HepG2 (cell line): Measurements from ENCODE around the gene CHRNA5. TPM values are rescaled to one million over a fixed set of nuclear protein-coding genes. Genes with fewer than 3 reads are reported as not detected.

Experiments
- ATAC-seq: fragments of 200-7000 bp; cut with Tn5 transposase; 3 replicates; pipeline ENCODE4 v1.9.1; 2020; ENCODE audit warnings: mild to moderate bottlenecking, moderate library complexity
- BruUV-seq: library from RNA; stranded (reverse); fragments of 400-500 nt; replicated peaks from 2 replicates; lab custom pipeline; 2021; lab: Mats Ljungman, UMichigan
- CTCF ChIA-PET: fragments of 300-600 bp; formaldehyde crosslinking; extraction: SDS; loops from one replicate; lab custom pipeline; 2021; ENCODE audit warnings: low total read pairs, inconsistent platforms, low intra/inter-chr PET ratio; lab: Yijun Ruan, JAX
- POLR2A ChIA-PET: fragments of 350-600 bp; sonication (Branson Sonifier 250); formaldehyde crosslinking; loops from one replicate; lab custom pipeline; 2020; ENCODE audit warnings: antibody characterized with exemption, inconsistent platforms; lab: Yijun Ruan, JAX
- DNase-seq: peaks from one replicate; pipeline ENCODE4 v3.0.0-alpha.2; 2015; ENCODE audit warnings: low spot score
- FAIRE-seq: peaks from 3 replicates; lab custom pipeline; 2011; peaks lifted over from hg19 to GRCh38; lab: Jason Lieb, UNC
- H2AFZ ChIP-seq: one replicate; pipeline ENCODE4 v1.6.1; 2011; ENCODE audit warnings: low read length, inconsistent platforms
- H3K27ac ChIP-seq: fragments of 300-600 bp; 3 replicates; pipeline ENCODE4 v1.8.0; 2011; ENCODE audit warnings: mixed run types, mild to moderate bottlenecking, mixed read lengths, low read length, inconsistent platforms; ENCODE audit not compliant: insufficient read depth; ENCODE audit errors: extremely low read length
- H3K27me3 ChIP-seq, 2 experiments: fragments of 200-600 bp in 1 of 2; 2 replicates in 1 of 2; 3 replicates in 1 of 2; pipeline versions ENCODE4 v1.6.0 to v1.8.0; 2011; ENCODE audit warnings: low read length in 2 of 2, mild to moderate bottlenecking in 2 of 2, moderate library complexity in 2 of 2, inconsistent platforms in 1 of 2; ENCODE audit not compliant: insufficient read depth in 2 of 2, control insufficient read depth in 1 of 2
- H3K36me3 ChIP-seq, 2 experiments: fragments of 200-600 bp in 1 of 2; replicated peaks in 1 of 2; 2 replicates in 1 of 2; 3 replicates in 1 of 2; pipeline versions ENCODE4 v1.5.1 to v1.8.0; 2011; ENCODE audit warnings: low read length in 2 of 2, inconsistent platforms in 1 of 2; ENCODE audit not compliant: insufficient read depth in 2 of 2, control insufficient read depth in 1 of 2
- H3K4me1 ChIP-seq: 2 replicates; pipeline ENCODE4 v1.5.1; 2012; ENCODE audit warnings: low read length, inconsistent platforms; ENCODE audit not compliant: insufficient read depth
- H3K4me2 ChIP-seq: 2 replicates; pipeline ENCODE4 v1.6.0; 2011; ENCODE audit warnings: low read depth, low read length, inconsistent platforms
- H3K4me3 ChIP-seq, 3 experiments: fragments of 200-600 bp in 1 of 3; sonication (generic), shearing (Covaris generic) in 1 of 3; replicated peaks in 1 of 3; 2 replicates each; pipeline ENCODE4 v1.5.1; 2011 to 2016; ENCODE audit warnings: low read length in 3 of 3, inconsistent platforms in 2 of 3, low read depth in 2 of 3, mild to moderate bottlenecking in 2 of 3, control low read depth in 1 of 3, mixed read lengths in 1 of 3; ENCODE audit not compliant: insufficient read depth in 1 of 3
- H3K79me2 ChIP-seq: one replicate; pipeline ENCODE4 v1.6.1; 2011; ENCODE audit warnings: low read length, inconsistent platforms; ENCODE audit not compliant: insufficient read depth
- H3K9ac ChIP-seq: 2 replicates; pipeline ENCODE4 v1.6.0; 2011; ENCODE audit warnings: mild to moderate bottlenecking, low read depth, low read length, inconsistent platforms; ENCODE audit not compliant: insufficient read depth
- H3K9me3 ChIP-seq: 2 replicates; pipeline ENCODE4 v1.5.1; 2012; ENCODE audit warnings: mild to moderate bottlenecking, low read length
- H4K20me1 ChIP-seq: 2 replicates; pipeline ENCODE4 v1.6.0; 2011; ENCODE audit warnings: inconsistent platforms, mild to moderate bottlenecking, low read length, moderate library complexity; ENCODE audit not compliant: insufficient read depth
- MAFK ChIP-seq, 2 experiments: IDR thresholded peaks in 1 of 2; conservative IDR thresholded peaks in 1 of 2; 2 replicates each; pipeline ENCODE4 v1.6.1; 2011; ENCODE audit warnings: improper control_type of control experiment in 2 of 2, low read length in 2 of 2
- MBNL3 ChIP-seq: fragments of 250-450 bp; sonication (Bioruptor Pico); conservative IDR thresholded peaks from 2 replicates; pipeline ENCODE4 v1.8.0; 2022; ENCODE audit warnings: mild to moderate bottlenecking, inconsistent platforms
- PHF5A ChIP-seq: IDR thresholded peaks from one replicate; pipeline ENCODE4 v1.6.1; 2018; ENCODE audit warnings: low read depth, missing genetic modification reagents; ENCODE audit not compliant: unreplicated experiment
- POLR2AphosphoS2 ChIP-seq: IDR thresholded peaks from 2 replicates; pipeline ENCODE4 v1.6.1; 2011; ENCODE audit warnings: low read depth, low read length, improper control_type of control experiment
- SALL2 ChIP-seq: sonication (generic); formaldehyde crosslinking; IDR thresholded peaks from 2 replicates; pipeline ENCODE4 v1.8.1; 2023; ENCODE audit warnings: mild to moderate bottlenecking, missing genetic modification reagents, inconsistent platforms
- TMF1 ChIP-seq: sonication (generic); formaldehyde crosslinking; IDR thresholded peaks from 2 replicates; pipeline ENCODE4 v1.8.1; 2022; ENCODE audit warnings: low read depth, missing genetic modification reagents
- YEATS4 ChIP-seq: sonication (generic); formaldehyde crosslinking; IDR thresholded peaks from 2 replicates; pipeline ENCODE4 v1.4.0; 2020; ENCODE audit warnings: missing genetic modification reagents, borderline replicate concordance
- ZKSCAN5 ChIP-seq: sonication (generic); formaldehyde crosslinking; IDR thresholded peaks from 2 replicates; pipeline ENCODE4 v1.5.1; 2020; ENCODE audit warnings: mild to moderate bottlenecking, missing genetic modification reagents
- WGBS: methylation state at CpG from one replicate; pipeline ENCODE4 v1.1.6; 2017; ENCODE audit warnings: low lambda C conversion rate; 5-methylcytosine and 5-hydroxymethylcytosine counted together
- in situ Hi-C: cut with HindIII; loops from 2 replicates; pipeline ENCODE4 v1.10.0; 2017; ENCODE audit warnings: low pct_unique_long_range_greater_than_20kb; ENCODE audit not compliant: extremely low pct_ligation_motif_present
- intact Hi-C: fragments of 100-400 bp; cut with micrococcal nuclease; formaldehyde crosslinking; loops from one replicate; pipeline ENCODE4 v1.10.0; 2022; ENCODE audit not compliant: unreplicated experiment
- polyA plus RNA-seq, 8 experiments: library from polyadenylated mRNA; depleted of rRNA in 3 of 8; stranded (reverse) in 7 of 8; unstranded in 1 of 8; fragments of >200 nt; fragmentation: Illumina TruSeq in 4 of 8; extraction: Trizol in 4 of 8; gene quantifications; 2 replicates each; pipeline versions ENCODE4 v1.2.1 to v1.2.3, GENCODE V29; 2011 to 2016; ENCODE audit warnings: low read depth in 4 of 8, missing spikeins in 1 of 8, mixed read lengths in 1 of 8; ENCODE audit not compliant: insufficient read depth in 1 of 8
- total RNA-seq, 5 experiments: library from RNA; depleted of rRNA; stranded (reverse); fragments of >200 nt; fragmentation: Illumina TruSeq; extraction: Trizol; gene quantifications; 2 replicates each; pipeline ENCODE4 v1.2.3, GENCODE V29; 2016; ENCODE audit warnings: low read depth in 1 of 5
- TF ChIP-seq, protein P1 (sequence below): sonication (generic); formaldehyde crosslinking; conservative IDR thresholded peaks from 2 replicates; pipeline ENCODE4 v1.4.0; 2020; ENCODE audit warnings: mild to moderate bottlenecking, missing genetic modification reagents, moderate library complexity
- TF ChIP-seq, protein P2 (sequence below): IDR thresholded peaks from 2 replicates; pipeline ENCODE4 v1.6.1; 2012; ENCODE audit warnings: inconsistent platforms

CHRNA5 gene
- total and polyA plus RNA-seq, 2 of the 13 experiments (the other 11 are each of a cell fraction or from before 2014, with no cell fraction given) = 3.7 to 10.5 TPM

DNA sequence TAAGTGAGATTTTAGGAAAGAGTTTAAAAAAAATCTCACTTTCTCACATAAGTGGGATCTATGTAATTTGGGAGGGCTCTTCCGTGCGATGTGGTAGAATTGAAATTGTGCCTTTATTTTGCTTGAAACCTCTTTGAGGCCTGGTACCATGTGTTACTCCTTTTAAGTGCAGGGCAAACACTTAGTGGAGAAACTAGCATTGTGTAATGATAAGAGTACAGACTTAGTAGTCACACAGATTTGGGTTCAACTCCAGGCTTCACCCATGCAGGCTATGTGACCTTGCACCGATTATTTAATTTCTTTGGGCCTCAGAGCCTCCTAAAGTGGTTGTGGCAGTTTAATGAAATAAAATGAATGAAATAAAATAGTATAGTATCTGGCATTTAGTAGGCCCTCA, 22.7 kb upstream of the CHRNA5 start:
- peaks cover 7 to 35% of the 10 kb centered on the region in 2 experiments for H3K36me3 ChIP-seq
- POLR2A ChIA-PET = interaction anchor here (3.4 kb wide), 1 partner anchor 23 kb away, joined by 40 read pairs; the partner anchor contains the start of gene CHRNA5
- in situ Hi-C loops = no loop called here

More for the DNA sequence above, 22.7 kb upstream of the CHRNA5 start:
- Histone ChIP-seq H3K9ac (no peak overlapping the region), H4K20me1 (no peaks in the 10 kb centered on the region), H3K27me3 (no peaks in the 10 kb centered on the region; a peak in 1 of 5 replicates), H3K4me2 (no peak overlapping the region), H3K79me2 (peaks cover 24% of the 10 kb centered on the region), H3K4me1 (peaks cover 25% of the 10 kb centered on the region), H3K9me3 (no peaks in the 10 kb centered on the region), H2AFZ (no peak overlapping the region), H3K4me3 (no peak overlapping the region), H3K27ac (no peak overlapping the region)
- WGBS = 92% methylated on average over 3 of the region's 3 CpGs
- TF ChIP-seq, protein P1, sequence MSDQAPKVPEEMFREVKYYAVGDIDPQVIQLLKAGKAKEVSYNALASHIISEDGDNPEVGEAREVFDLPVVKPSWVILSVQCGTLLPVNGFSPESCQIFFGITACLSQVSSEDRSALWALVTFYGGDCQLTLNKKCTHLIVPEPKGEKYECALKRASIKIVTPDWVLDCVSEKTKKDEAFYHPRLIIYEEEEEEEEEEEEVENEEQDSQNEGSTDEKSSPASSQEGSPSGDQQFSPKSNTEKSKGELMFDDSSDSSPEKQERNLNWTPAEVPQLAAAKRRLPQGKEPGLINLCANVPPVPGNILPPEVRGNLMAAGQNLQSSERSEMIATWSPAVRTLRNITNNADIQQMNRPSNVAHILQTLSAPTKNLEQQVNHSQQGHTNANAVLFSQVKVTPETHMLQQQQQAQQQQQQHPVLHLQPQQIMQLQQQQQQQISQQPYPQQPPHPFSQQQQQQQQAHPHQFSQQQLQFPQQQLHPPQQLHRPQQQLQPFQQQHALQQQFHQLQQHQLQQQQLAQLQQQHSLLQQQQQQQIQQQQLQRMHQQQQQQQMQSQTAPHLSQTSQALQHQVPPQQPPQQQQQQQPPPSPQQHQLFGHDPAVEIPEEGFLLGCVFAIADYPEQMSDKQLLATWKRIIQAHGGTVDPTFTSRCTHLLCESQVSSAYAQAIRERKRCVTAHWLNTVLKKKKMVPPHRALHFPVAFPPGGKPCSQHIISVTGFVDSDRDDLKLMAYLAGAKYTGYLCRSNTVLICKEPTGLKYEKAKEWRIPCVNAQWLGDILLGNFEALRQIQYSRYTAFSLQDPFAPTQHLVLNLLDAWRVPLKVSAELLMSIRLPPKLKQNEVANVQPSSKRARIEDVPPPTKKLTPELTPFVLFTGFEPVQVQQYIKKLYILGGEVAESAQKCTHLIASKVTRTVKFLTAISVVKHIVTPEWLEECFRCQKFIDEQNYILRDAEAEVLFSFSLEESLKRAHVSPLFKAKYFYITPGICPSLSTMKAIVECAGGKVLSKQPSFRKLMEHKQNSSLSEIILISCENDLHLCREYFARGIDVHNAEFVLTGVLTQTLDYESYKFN (CRISPR knock-in tag) = no peak
- TF ChIP-seq TMF1 = no peak
- no peak for TF ChIP-seq YEATS4 (CRISPR knock-in tag)
- TF ChIP-seq POLR2AphosphoS2 = no peak
- TF ChIP-seq PHF5A (CRISPR knock-in tag) = no peak
- TF ChIP-seq SALL2 (CRISPR knock-in tag) = no peak
- no peak for TF ChIP-seq MAFK (conservative IDR thresholded peaks at IDR 0.05 in 1 of 2, IDR thresholded peaks at IDR 0.05 in 1 of 2; ENCODE audit: low read length in 2 of 2)
- TF ChIP-seq MBNL3 (CRISPR knock-in tag) = no peak
- no peak for TF ChIP-seq ZKSCAN5 (CRISPR knock-in tag)
- TF ChIP-seq, protein P2, sequence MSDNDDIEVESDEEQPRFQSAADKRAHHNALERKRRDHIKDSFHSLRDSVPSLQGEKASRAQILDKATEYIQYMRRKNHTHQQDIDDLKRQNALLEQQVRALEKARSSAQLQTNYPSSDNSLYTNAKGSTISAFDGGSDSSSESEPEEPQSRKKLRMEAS = no peak
- DNase-seq (no peak), FAIRE-seq (no peak), ATAC-seq (no peak)
- no TSS peak for BruUV-seq
- CTCF ChIA-PET = no interaction called here
- intact Hi-C loops = loop anchor here (5.0 kb wide), 1 partner anchor 35 kb away; the partner anchor contains the start of gene HYKK
